ENCODE results near the gene DPYSL3. TPM values are rescaled to one million over a fixed set of nuclear protein-coding genes. Genes with fewer than 3 reads are reported as not detected.

Gene DPYSL3
- polyA plus RNA-seq, 1 donor = 110 TPM

- no peak overlapping the region for H3K4me3 ChIP-seq (ENCODE audit: low read length)
- no peak for DNase-seq
- H3K36me3 ChIP-seq (ENCODE audit: control insufficient read depth, insufficient read depth, low read length) = no peaks in the 10 kb centered on the region
- H3K4me1 ChIP-seq (ENCODE audit: control insufficient read depth, insufficient read depth, low read length) = no peaks in the 10 kb centered on the region
- H3K9me3 ChIP-seq (ENCODE audit: control insufficient read depth, low read depth, low read length) = no peaks in the 10 kb centered on the region
- no peak overlapping the region for H3K27ac ChIP-seq (ENCODE audit: low read length)
- 60% methylated on average over 1 of the region's 1 CpG for WGBS (ENCODE audit: insufficient coverage, low lambda C conversion rate)
- peaks cover 2% of the 10 kb centered on the region for H3K27me3 ChIP-seq (ENCODE audit: control insufficient read depth, insufficient read depth, low read length)
These were observed 9.5 kb upstream of the DPYSL3 start for GRCh38 chr5:147519380-147519779.

- H3K27ac ChIP-seq (ENCODE audit: low read length) = no peak overlapping the region
- H3K36me3 ChIP-seq (ENCODE audit: control insufficient read depth, insufficient read depth, low read length) = no peaks in the 10 kb centered on the region
- WGBS (ENCODE audit: insufficient coverage, low lambda C conversion rate) = no CpG with 5 or more reads among the region's 1 CpG
- H3K27me3 ChIP-seq (ENCODE audit: control insufficient read depth, insufficient read depth, low read length) = peaks cover under 1% of the 10 kb centered on the region
- no peaks in the 10 kb centered on the region for H3K4me1 ChIP-seq (ENCODE audit: control insufficient read depth, insufficient read depth, low read length)
- no peak overlapping the region for H3K4me3 ChIP-seq (ENCODE audit: low read length)
- H3K9me3 ChIP-seq (ENCODE audit: control insufficient read depth, low read depth, low read length) = no peaks in the 10 kb centered on the region
- DNase-seq = no peak
These were observed 7.5 kb upstream of the DPYSL3 start for GRCh38 chr5:147517383-147517782.

- no peak overlapping the region for H3K27ac ChIP-seq (ENCODE audit: low read length)
- DNase-seq = no peak
- H3K27me3 ChIP-seq (ENCODE audit: control insufficient read depth, insufficient read depth, low read length) = peaks cover 18% of the 10 kb centered on the region
- H3K4me3 ChIP-seq (ENCODE audit: low read length) = no peak overlapping the region
- H3K36me3 ChIP-seq (ENCODE audit: control insufficient read depth, insufficient read depth, low read length) = no peaks in the 10 kb centered on the region
- WGBS (ENCODE audit: insufficient coverage, low lambda C conversion rate) = 78% methylated on average over 2 of the region's 7 CpGs
- H3K4me1 ChIP-seq (ENCODE audit: control insufficient read depth, insufficient read depth, low read length) = no peaks in the 10 kb centered on the region
- H3K9me3 ChIP-seq (ENCODE audit: control insufficient read depth, low read depth, low read length) = no peaks in the 10 kb centered on the region
These were observed 5.4 kb upstream of the DPYSL3 start for GRCh38 chr5:147515269-147515668.

GRCh38 chr5:147512659-147513379, 3.0 kb upstream of the DPYSL3 start:
- Histone ChIP-seq H3K36me3 (ENCODE audit: control insufficient read depth, insufficient read depth, low read length) (no peaks in the 10 kb centered on the region), H3K4me1 (ENCODE audit: control insufficient read depth, insufficient read depth, low read length) (no peaks in the 10 kb centered on the region), H3K4me3 (ENCODE audit: low read length) (no peak overlapping the region), H3K27ac (ENCODE audit: low read length) (no peak overlapping the region), H3K9me3 (ENCODE audit: control insufficient read depth, low read depth, low read length) (peaks cover 4% of the 10 kb centered on the region), H3K27me3 (ENCODE audit: control insufficient read depth, insufficient read depth, low read length) (peaks cover 38% of the 10 kb centered on the region)
- DNase-seq = no peak
- WGBS (ENCODE audit: insufficient coverage, low lambda C conversion rate) = 20% methylated on average over 1 of the region's 3 CpGs

- 100% methylated on average over 2 of the region's 7 CpGs for WGBS (ENCODE audit: insufficient coverage, low lambda C conversion rate)
- H3K27me3 ChIP-seq (ENCODE audit: control insufficient read depth, insufficient read depth, low read length) = peaks cover 45% of the 10 kb centered on the region
- no peaks in the 10 kb centered on the region for H3K36me3 ChIP-seq (ENCODE audit: control insufficient read depth, insufficient read depth, low read length)
- H3K27ac ChIP-seq (ENCODE audit: low read length) = no peak overlapping the region
- peaks cover 4% of the 10 kb centered on the region for H3K9me3 ChIP-seq (ENCODE audit: control insufficient read depth, low read depth, low read length)
- H3K4me3 ChIP-seq (ENCODE audit: low read length) = no peak overlapping the region
- no peaks in the 10 kb centered on the region for H3K4me1 ChIP-seq (ENCODE audit: control insufficient read depth, insufficient read depth, low read length)
- DNase-seq = no peak
These were observed 1.0 kb upstream of the DPYSL3 start for GRCh38 chr5:147510885-147511284.

GRCh38 chr5:147509041-147509709, 693 bp downstream of the DPYSL3 start:
- Histone ChIP-seq H3K27me3 (ENCODE audit: control insufficient read depth, insufficient read depth, low read length) (peaks cover 45% of the 10 kb centered on the region), H3K4me1 (ENCODE audit: control insufficient read depth, insufficient read depth, low read length) (no peaks in the 10 kb centered on the region), H3K9me3 (ENCODE audit: control insufficient read depth, low read depth, low read length) (peaks cover 4% of the 10 kb centered on the region), H3K36me3 (ENCODE audit: control insufficient read depth, insufficient read depth, low read length) (no peaks in the 10 kb centered on the region), H3K27ac (ENCODE audit: low read length) (peak overlapping the region; percentile 47), H3K4me3 (ENCODE audit: low read length) (peak overlapping the region; percentile 60)
- DNase-seq = no peak
- WGBS (ENCODE audit: insufficient coverage, low lambda C conversion rate) = no CpG with 5 or more reads among the region's 50 CpGs

GRCh38 chr5:147508711-147509040, 1.2 kb downstream of the DPYSL3 start:
- WGBS (ENCODE audit: insufficient coverage, low lambda C conversion rate) = no CpG with 5 or more reads among the region's 7 CpGs
- Histone ChIP-seq H3K27ac (ENCODE audit: low read length) (peak overlapping the region; percentile 47), H3K36me3 (ENCODE audit: control insufficient read depth, insufficient read depth, low read length) (no peaks in the 10 kb centered on the region), H3K9me3 (ENCODE audit: control insufficient read depth, low read depth, low read length) (peaks cover 4% of the 10 kb centered on the region), H3K27me3 (ENCODE audit: control insufficient read depth, insufficient read depth, low read length) (peaks cover 45% of the 10 kb centered on the region), H3K4me3 (ENCODE audit: low read length) (peak overlapping the region; percentile 60), H3K4me1 (ENCODE audit: control insufficient read depth, insufficient read depth, low read length) (no peaks in the 10 kb centered on the region)
- DNase-seq = no peak

- Histone ChIP-seq H3K4me1 (ENCODE audit: control insufficient read depth, insufficient read depth, low read length) (no peaks in the 10 kb centered on the region), H3K27me3 (ENCODE audit: control insufficient read depth, insufficient read depth, low read length) (peaks cover 45% of the 10 kb centered on the region), H3K9me3 (ENCODE audit: control insufficient read depth, low read depth, low read length) (peaks cover 4% of the 10 kb centered on the region), H3K36me3 (ENCODE audit: control insufficient read depth, insufficient read depth, low read length) (no peaks in the 10 kb centered on the region), H3K27ac (ENCODE audit: low read length) (no peak overlapping the region), H3K4me3 (ENCODE audit: low read length) (peak overlapping the region; percentile 60)
- DNase-seq = no peak
- WGBS (ENCODE audit: insufficient coverage, low lambda C conversion rate) = 100% methylated on average over 1 of the region's 7 CpGs
These were observed 2.3 kb downstream of the DPYSL3 start for GRCh38 chr5:147507480-147508126.

GRCh38 chr5:147504535-147504934, 5.3 kb downstream of the DPYSL3 start:
- Histone ChIP-seq H3K9me3 (ENCODE audit: control insufficient read depth, low read depth, low read length) (peaks cover 2% of the 10 kb centered on the region), H3K4me1 (ENCODE audit: control insufficient read depth, insufficient read depth, low read length) (no peaks in the 10 kb centered on the region), H3K36me3 (ENCODE audit: control insufficient read depth, insufficient read depth, low read length) (no peaks in the 10 kb centered on the region), H3K27me3 (ENCODE audit: control insufficient read depth, insufficient read depth, low read length) (peaks cover 20% of the 10 kb centered on the region), H3K4me3 (ENCODE audit: low read length) (no peak overlapping the region), H3K27ac (ENCODE audit: low read length) (no peak overlapping the region)
- no peak for DNase-seq
- WGBS (ENCODE audit: insufficient coverage, low lambda C conversion rate) = no CpG with 5 or more reads among the region's 1 CpG

- no peak for DNase-seq
- WGBS (ENCODE audit: insufficient coverage, low lambda C conversion rate) = no CpG with 5 or more reads among the region's 3 CpGs
These were observed 5.9 kb downstream of the DPYSL3 start for GRCh38 chr5:147504011-147504410.

More at GRCh38 chr5:147504011-147504410, 5.9 kb downstream of the DPYSL3 start:
- Histone ChIP-seq H3K27me3 (ENCODE audit: control insufficient read depth, insufficient read depth, low read length) (peaks cover 15% of the 10 kb centered on the region), H3K4me1 (ENCODE audit: control insufficient read depth, insufficient read depth, low read length) (no peaks in the 10 kb centered on the region), H3K36me3 (ENCODE audit: control insufficient read depth, insufficient read depth, low read length) (no peaks in the 10 kb centered on the region), H3K9me3 (ENCODE audit: control insufficient read depth, low read depth, low read length) (no peaks in the 10 kb centered on the region), H3K4me3 (ENCODE audit: low read length) (no peak overlapping the region), H3K27ac (ENCODE audit: low read length) (no peak overlapping the region)
